GM23248 (cell line): ENCODE results near the gene CALML3.

Experiments used
- EZH2 ChIP-seq: fragments of 200-600 bp; sonication (generic); IDR thresholded peaks from 2 replicates; pipeline ENCODE4 v1.6.1; 2018; ENCODE audit warnings: antibody characterized with exemption, mild to moderate bottlenecking; ENCODE audit not compliant: insufficient read depth, poor library complexity, severe bottlenecking
- EZH2phosphoT487 ChIP-seq: fragments of 200-600 bp; sonication (generic); IDR thresholded peaks from 2 replicates; pipeline ENCODE4 v1.6.1; 2018; ENCODE audit warnings: antibody characterized with exemption, moderate library complexity, mild to moderate bottlenecking, low read depth; ENCODE audit not compliant: insufficient read depth

DNA sequence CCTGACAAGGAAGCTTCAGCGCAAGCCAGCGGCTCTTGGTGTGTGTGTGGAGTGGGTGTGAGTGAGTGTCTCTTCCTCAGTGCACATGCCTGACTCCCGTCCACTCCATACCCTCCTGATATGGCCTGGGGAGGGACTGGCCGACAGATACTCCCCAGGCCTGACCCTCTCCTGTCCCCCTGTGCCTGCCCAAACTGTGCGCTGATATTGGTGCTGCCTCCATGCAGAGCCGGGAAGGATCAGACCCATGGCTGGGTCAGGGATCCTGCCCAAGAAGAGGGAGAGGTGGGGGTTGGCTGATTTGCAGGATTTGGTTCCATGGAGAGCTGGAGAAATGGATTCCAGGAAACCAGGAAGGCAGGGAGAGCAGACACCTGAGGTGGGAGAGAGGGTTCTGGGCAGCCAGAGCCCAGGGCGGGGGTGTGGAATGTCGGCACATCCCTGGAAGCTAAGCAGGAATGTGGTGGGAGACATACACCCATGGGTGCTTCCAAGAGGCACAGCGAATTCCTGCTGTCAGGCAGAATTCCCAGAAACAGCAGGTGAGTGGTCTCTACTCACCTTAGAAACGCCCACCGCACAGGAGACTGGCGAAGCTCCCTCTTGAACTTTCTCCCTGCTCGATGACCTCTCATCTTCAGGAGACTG is 31.7 kb upstream of the CALML3 start:
- TF ChIP-seq EZH2 (no peak), EZH2phosphoT487 (no peak)
